Measurements from ENCODE around the gene LRFN4. TPM values are rescaled to one million over a fixed set of nuclear protein-coding genes. Genes with fewer than 3 reads are reported as not detected.

The LRFN4 gene
- total RNA-seq, 6 experiments from 2014 or later: 30.3 to 43.4 (median 34.6) TPM

GRCh38 chr11:66854231-66854661 is 2.6 kb upstream of the LRFN4 start:
- Mint-ChIP-seq H3K27me3 (ENCODE audit: insufficient read depth) (peaks cover 9% of the 10 kb centered on the region), H3K36me3 (ENCODE audit: low read depth) (no peaks in the 10 kb centered on the region), H3K9me3 (no peaks in the 10 kb centered on the region), H3K4me1 (ENCODE audit: low read depth) (peaks cover 7% of the 10 kb centered on the region), H3K27ac (peak overlapping the region; percentile 22; the same call in 1 of the 2 replicates), H3K4me3 (no peak overlapping the region)
- TF ChIP-seq CTCF (IDR thresholded peaks at IDR 0.05): no peak
- no peak for DNase-seq

GRCh38 chr11:66854729-66855211 is 2.1 kb upstream of the LRFN4 start:
- peaks cover 7% of the 10 kb centered on the region for H3K4me1 Mint-ChIP-seq (ENCODE audit: low read depth)

GRCh38 chr11:66855574-66856495 is 1.0 kb upstream of the LRFN4 start:
- H3K4me3 Mint-ChIP-seq: peak overlapping the region; percentile 91
- H3K27me3 Mint-ChIP-seq (ENCODE audit: insufficient read depth): peaks cover 2% of the 10 kb centered on the region
- TF ChIP-seq CTCF (IDR thresholded peaks at IDR 0.05): no peak
- peak; percentile 89 for DNase-seq
- peaks cover 7% of the 10 kb centered on the region for H3K4me1 Mint-ChIP-seq (ENCODE audit: low read depth)
- H3K9me3 Mint-ChIP-seq: no peaks in the 10 kb centered on the region
- H3K27ac Mint-ChIP-seq: peak overlapping the region; percentile 95
- H3K36me3 Mint-ChIP-seq (ENCODE audit: low read depth): no peaks in the 10 kb centered on the region

More at GRCh38 chr11:66854729-66855211, 2.1 kb upstream of the LRFN4 start:
- Mint-ChIP-seq H3K27me3 (ENCODE audit: insufficient read depth) (peaks cover 8% of the 10 kb centered on the region), H3K36me3 (ENCODE audit: low read depth) (no peaks in the 10 kb centered on the region), H3K4me3 (no peak overlapping the region), H3K27ac (no peak overlapping the region; the same call in 1 of the 2 replicates), H3K9me3 (no peaks in the 10 kb centered on the region)
- no peak for DNase-seq
- no peak for TF ChIP-seq CTCF (IDR thresholded peaks at IDR 0.05)

GRCh38 chr11:66857234-66857926 is 516 bp downstream of the LRFN4 start:
- no peak for DNase-seq
- H3K36me3 Mint-ChIP-seq (ENCODE audit: low read depth): no peaks in the 10 kb centered on the region
- H3K4me3 Mint-ChIP-seq: peak overlapping the region; percentile 87
- no peak for TF ChIP-seq CTCF (IDR thresholded peaks at IDR 0.05)
- H3K27me3 Mint-ChIP-seq (ENCODE audit: insufficient read depth): no peaks in the 10 kb centered on the region; the same call in none of the 2 replicates
- peak overlapping the region; percentile 69 for H3K27ac Mint-ChIP-seq
- no peaks in the 10 kb centered on the region for H3K9me3 Mint-ChIP-seq
- peaks cover 7% of the 10 kb centered on the region for H3K4me1 Mint-ChIP-seq (ENCODE audit: low read depth)

GRCh38 chr11:66857927-66858185 is 992 bp downstream of the LRFN4 start:
- H3K4me1 Mint-ChIP-seq (ENCODE audit: low read depth): peaks cover 7% of the 10 kb centered on the region
- H3K27me3 Mint-ChIP-seq (ENCODE audit: insufficient read depth): peaks cover under 1% of the 10 kb centered on the region
- no peak for DNase-seq
- H3K36me3 Mint-ChIP-seq (ENCODE audit: low read depth): no peaks in the 10 kb centered on the region
- H3K9me3 Mint-ChIP-seq: no peaks in the 10 kb centered on the region
- H3K4me3 Mint-ChIP-seq: peak overlapping the region; percentile 87
- no peak overlapping the region; the same call in 1 of the 2 replicates for H3K27ac Mint-ChIP-seq
- no peak for TF ChIP-seq CTCF (IDR thresholded peaks at IDR 0.05)
